ENCODE results near the gene TCIRG1. TPM values are rescaled to one million over a fixed set of nuclear protein-coding genes. Genes with fewer than 3 reads are reported as not detected.
A peak's percentile ranks its signal among the peaks of the same experiment; 100 is the strongest.
"Not testable (repeated sequence)": the region's sequence is repeated elsewhere in the genome, so short reads cannot be mapped to it uniquely, and the experiment has no call there.

Gene TCIRG1
- 44.7 and 62.9 TPM in 2 replicates for total RNA-seq (2014; rRNA removed; shearing (Covaris generic))

DNA sequence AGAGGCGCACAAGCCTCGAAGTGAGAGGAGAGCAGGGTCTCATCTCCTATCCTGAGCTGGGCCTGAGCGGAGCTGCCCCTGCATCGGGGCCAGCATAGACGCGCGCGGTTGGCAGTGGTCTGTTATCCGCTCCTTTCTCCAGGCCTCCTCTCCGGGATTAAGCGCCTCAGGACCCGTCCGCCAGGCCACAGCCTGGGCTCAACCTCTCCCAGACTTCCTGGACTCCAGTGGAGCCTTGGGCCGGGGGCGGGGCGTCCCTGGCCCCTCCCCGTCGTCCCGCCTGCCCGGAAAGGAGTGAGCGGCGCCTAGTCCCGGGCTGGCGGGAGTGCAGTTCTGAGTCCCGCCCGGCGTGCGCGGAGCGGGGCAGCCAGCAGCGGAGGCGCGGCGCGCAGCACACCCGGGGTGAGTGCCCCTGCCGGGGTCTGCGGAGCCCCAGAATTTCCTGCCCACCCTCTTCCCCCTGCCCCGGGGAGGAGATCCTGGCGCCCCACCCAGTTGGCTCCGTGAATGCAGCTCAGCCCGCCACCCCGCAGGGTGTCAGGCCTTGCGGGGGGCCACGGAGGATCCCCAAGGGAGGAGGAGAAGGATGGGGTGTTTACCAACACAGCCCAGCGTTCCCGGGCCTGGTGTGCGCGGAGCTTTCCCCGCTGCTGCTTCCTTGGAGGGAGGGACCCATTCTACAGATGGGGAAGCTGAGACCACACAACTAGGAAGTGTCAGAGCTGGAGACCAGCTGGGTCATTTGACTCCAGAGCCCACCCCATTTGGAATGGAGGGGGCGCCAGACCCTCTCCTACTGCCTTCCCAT is at the start of gene TCIRG1:
Gene TCIRG1, plus strand, starts transcription at position 308 of the 808 bp plus-strand sequence. CDS start 2,247 bp downstream, outside the sequence.
- peak; percentile 98 for DNase-seq
- Histone ChIP-seq H3K4me3 (ENCODE audit: insufficient read depth, low read depth, low read length) (peak within 1 kb of the TSS; percentile 68), H3K36me3 (replicated peaks; ENCODE audit: control insufficient read depth, insufficient read depth, low read length) (peaks cover 4% of the 10 kb centered on the region), H3K27me3 (ENCODE audit: control insufficient read depth, insufficient read depth, low read length) (no peaks in the 10 kb centered on the region)

- not testable (repeated sequence) for H3K27me3 ChIP-seq (ENCODE audit: control insufficient read depth, insufficient read depth, low read length); H3K36me3 ChIP-seq (replicated peaks; ENCODE audit: control insufficient read depth, insufficient read depth, low read length)
- H3K4me3 ChIP-seq (ENCODE audit: insufficient read depth, low read depth, low read length), result peak overlapping the region; percentile 42
- peak; percentile 91 for DNase-seq
These were observed 48.1 kb upstream of the TCIRG1 start for GRCh38 chr11:67990546-67991346.

DNA sequence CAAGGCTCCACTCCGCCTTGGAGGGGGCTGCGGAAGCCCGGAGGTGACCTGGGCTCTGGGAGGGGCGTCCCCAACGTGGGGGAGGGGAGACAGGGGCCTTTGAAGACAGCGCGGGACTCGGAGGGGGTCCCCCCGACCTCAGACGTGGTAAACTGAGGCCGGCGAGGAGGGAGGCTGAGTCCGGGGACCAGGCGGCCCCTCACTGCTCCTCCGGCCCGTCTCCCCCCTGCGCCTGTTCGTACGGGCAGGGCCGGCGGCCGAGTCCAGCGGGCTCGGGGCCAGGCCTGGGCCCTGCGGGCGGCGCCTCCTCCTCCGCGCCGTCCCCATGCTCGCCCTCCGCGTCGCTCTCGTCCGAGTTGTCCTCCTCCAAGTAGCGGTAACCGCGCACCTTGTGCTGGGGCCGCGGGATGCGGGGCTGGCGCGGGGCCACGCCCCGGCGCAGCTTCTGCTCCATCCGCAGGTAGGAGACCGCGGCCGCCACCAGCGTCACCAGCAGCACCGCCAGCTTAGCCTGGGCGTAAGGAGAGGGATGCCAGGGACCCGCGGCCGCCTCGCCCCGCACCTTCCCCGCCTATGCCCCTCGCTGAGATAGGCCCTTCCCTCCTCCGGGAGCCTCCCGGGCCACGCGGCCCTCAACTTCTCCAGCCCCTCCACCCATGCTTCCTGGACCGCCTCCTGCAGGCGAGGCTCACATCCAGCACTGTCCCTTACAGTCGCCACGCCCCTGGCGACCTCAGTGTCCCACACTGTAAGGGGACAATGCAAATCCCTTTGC is 47.3 kb upstream of the TCIRG1 start:
- not testable (repeated sequence) for H3K36me3 ChIP-seq (replicated peaks; ENCODE audit: control insufficient read depth, insufficient read depth, low read length); H3K27me3 ChIP-seq (ENCODE audit: control insufficient read depth, insufficient read depth, low read length); DNase-seq
- peak overlapping the region; percentile 42 for H3K4me3 ChIP-seq (ENCODE audit: insufficient read depth, low read depth, low read length)

DNA sequence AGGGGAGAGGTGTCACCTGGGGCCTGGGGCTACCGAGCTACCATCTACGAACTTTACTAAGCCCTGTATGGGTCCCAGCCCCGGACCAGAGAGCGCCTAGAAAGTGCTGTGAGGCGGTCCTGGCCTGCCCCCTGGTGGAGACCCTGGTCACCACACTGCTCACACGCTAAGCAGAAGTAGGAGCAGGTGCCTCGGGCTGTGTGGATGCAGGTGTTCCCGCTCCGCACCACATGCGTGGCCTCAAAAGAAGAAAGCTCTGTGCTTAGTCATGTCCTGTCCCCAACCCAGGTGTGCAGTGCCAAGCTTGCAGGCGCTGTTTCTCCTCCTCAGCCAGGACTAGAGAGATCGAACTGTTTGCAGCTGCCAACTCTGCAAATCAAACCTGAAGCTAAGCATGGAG is 45.0 kb upstream of the TCIRG1 start:
- H3K4me3 ChIP-seq (ENCODE audit: insufficient read depth, low read depth, low read length); H3K36me3 ChIP-seq (replicated peaks; ENCODE audit: control insufficient read depth, insufficient read depth, low read length); H3K27me3 ChIP-seq (ENCODE audit: control insufficient read depth, insufficient read depth, low read length): not testable (repeated sequence)
- peak; percentile 46 for DNase-seq

- not testable (repeated sequence) for H3K27me3 ChIP-seq (ENCODE audit: control insufficient read depth, insufficient read depth, low read length); DNase-seq; H3K36me3 ChIP-seq (replicated peaks; ENCODE audit: control insufficient read depth, insufficient read depth, low read length)
These were observed 44.4 kb upstream of the TCIRG1 start for GRCh38 chr11:67994387-67994786.

GRCh38 chr11:67995129-67995528 is 43.7 kb upstream of the TCIRG1 start:
- H3K4me3 ChIP-seq (ENCODE audit: insufficient read depth, low read depth, low read length); DNase-seq; H3K27me3 ChIP-seq (ENCODE audit: control insufficient read depth, insufficient read depth, low read length); H3K36me3 ChIP-seq (replicated peaks; ENCODE audit: control insufficient read depth, insufficient read depth, low read length): not testable (repeated sequence)

More at GRCh38 chr11:67994387-67994786, 44.4 kb upstream of the TCIRG1 start:
- H3K4me3 ChIP-seq (ENCODE audit: insufficient read depth, low read depth, low read length), result not testable (repeated sequence)

GRCh38 chr11:67995579-67995978 is 43.2 kb upstream of the TCIRG1 start:
- DNase-seq; H3K4me3 ChIP-seq (ENCODE audit: insufficient read depth, low read depth, low read length); H3K36me3 ChIP-seq (replicated peaks; ENCODE audit: control insufficient read depth, insufficient read depth, low read length); H3K27me3 ChIP-seq (ENCODE audit: control insufficient read depth, insufficient read depth, low read length): not testable (repeated sequence)

GRCh38 chr11:67996051-67996450 is 42.8 kb upstream of the TCIRG1 start:
- DNase-seq, result peak; percentile 34
- Histone ChIP-seq H3K36me3 (replicated peaks; ENCODE audit: control insufficient read depth, insufficient read depth, low read length) (no peaks in the 10 kb centered on the region), H3K4me3 (ENCODE audit: insufficient read depth, low read depth, low read length) (no peak overlapping the region), H3K27me3 (ENCODE audit: control insufficient read depth, insufficient read depth, low read length) (no peaks in the 10 kb centered on the region; the same call in 1 of the 2 replicates)

- peak; percentile 98 for DNase-seq
- Histone ChIP-seq H3K4me3 (ENCODE audit: insufficient read depth, low read depth, low read length) (peak overlapping the region; percentile 52), H3K27me3 (ENCODE audit: control insufficient read depth, insufficient read depth, low read length) (no peaks in the 10 kb centered on the region), H3K36me3 (replicated peaks; ENCODE audit: control insufficient read depth, insufficient read depth, low read length) (no peaks in the 10 kb centered on the region)
These were observed 42.0 kb upstream of the TCIRG1 start for GRCh38 chr11:67996622-67997474.

- DNase-seq, result no peak
- Histone ChIP-seq H3K27me3 (ENCODE audit: control insufficient read depth, insufficient read depth, low read length) (no peaks in the 10 kb centered on the region), H3K36me3 (replicated peaks; ENCODE audit: control insufficient read depth, insufficient read depth, low read length) (no peaks in the 10 kb centered on the region), H3K4me3 (ENCODE audit: insufficient read depth, low read depth, low read length) (no peak overlapping the region)
These were observed 41.3 kb upstream of the TCIRG1 start for GRCh38 chr11:67997475-67997921.

DNA sequence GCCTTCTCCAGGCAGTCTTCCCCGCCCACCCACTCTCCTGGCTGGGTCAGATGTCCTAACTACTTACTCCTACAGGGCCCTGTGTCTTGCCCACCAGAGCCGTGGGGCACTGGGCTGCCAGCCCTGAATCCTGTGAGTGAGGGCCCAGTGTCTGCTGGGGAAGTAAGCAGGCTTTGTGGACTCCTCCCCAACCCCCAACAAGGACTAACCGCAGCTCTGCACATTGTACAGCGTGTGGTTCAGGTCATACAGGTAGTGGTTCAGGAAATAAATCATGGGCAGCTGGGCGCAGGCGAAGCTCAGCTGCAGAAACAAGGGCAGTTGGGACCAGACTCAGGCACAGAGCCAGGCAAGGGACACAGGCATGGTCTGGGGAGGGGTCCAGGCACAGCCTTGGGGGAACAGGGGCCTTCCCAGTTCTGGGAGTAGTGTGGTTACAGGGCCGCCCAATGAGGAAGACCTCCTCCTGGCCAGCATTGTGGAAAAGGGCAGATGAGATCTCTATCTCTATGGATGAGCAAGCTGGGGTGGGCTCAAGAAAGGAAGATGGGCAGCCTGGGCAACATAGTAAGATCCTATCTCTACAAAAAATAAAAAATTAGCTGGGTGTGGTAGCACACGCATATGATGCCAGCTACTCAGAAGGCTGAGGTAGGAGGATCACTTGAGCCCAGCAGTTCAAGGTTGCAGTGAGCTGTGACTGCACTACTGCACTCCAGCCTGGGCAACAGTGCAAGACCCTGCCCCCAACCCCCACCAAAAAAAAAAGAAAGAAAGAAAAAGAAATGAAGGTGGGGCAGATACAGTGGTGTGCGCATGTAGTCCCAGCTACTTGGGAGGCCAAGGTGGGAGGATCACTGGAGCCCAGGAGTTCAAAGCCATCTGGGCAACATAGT is 40.4 kb upstream of the TCIRG1 start:
- Histone ChIP-seq H3K36me3 (replicated peaks; ENCODE audit: control insufficient read depth, insufficient read depth, low read length) (no peaks in the 10 kb centered on the region), H3K27me3 (ENCODE audit: control insufficient read depth, insufficient read depth, low read length) (peaks cover 3% of the 10 kb centered on the region; the same call in 1 of the 2 replicates), H3K4me3 (ENCODE audit: insufficient read depth, low read depth, low read length) (no peak overlapping the region)
- peak; percentile 14 for DNase-seq

- no peaks in the 10 kb centered on the region for H3K36me3 ChIP-seq (replicated peaks; ENCODE audit: control insufficient read depth, insufficient read depth, low read length)
- H3K4me3 ChIP-seq (ENCODE audit: insufficient read depth, low read depth, low read length), result no peak overlapping the region
- peak; percentile 15 for DNase-seq
- peaks cover 4% of the 10 kb centered on the region; the same call in 1 of the 2 replicates for H3K27me3 ChIP-seq (ENCODE audit: control insufficient read depth, insufficient read depth, low read length)
These were observed 39.6 kb upstream of the TCIRG1 start for GRCh38 chr11:67999201-67999629.

DNA sequence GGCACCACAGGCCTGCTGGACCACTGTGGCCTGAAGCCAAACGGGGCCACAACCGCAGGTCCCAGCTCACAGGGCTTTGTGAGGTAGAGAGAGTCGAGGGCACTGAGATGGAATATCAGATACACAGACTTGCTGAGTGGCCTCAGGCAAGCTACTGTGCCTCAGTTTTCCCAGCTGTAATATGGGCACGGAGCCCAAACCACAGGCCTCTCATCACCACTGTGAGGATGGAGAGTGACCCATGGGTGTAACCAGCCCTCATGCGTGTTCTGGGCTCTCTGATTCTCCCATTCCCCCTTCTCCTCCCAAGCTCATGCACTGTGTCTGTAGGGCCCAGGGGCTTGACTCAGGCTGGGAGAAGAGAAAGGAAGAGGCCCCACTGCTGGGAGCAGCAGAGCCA is 39.1 kb upstream of the TCIRG1 start:
- Histone ChIP-seq H3K4me3 (ENCODE audit: insufficient read depth, low read depth, low read length) (no peak overlapping the region), H3K36me3 (replicated peaks; ENCODE audit: control insufficient read depth, insufficient read depth, low read length) (no peaks in the 10 kb centered on the region), H3K27me3 (ENCODE audit: control insufficient read depth, insufficient read depth, low read length) (peaks cover 4% of the 10 kb centered on the region; the same call in 1 of the 2 replicates)
- DNase-seq, result peak; percentile 6
